HepG2 (cell line): ENCODE data around the gene ACTA2. TPM values are rescaled to one million over a fixed set of nuclear protein-coding genes. Genes with fewer than 3 reads are reported as not detected.

Experiments used
- ATAC-seq: fragments of 200-7000 bp; cut with Tn5 transposase; 3 replicates; pipeline ENCODE4 v1.9.1; 2020; ENCODE audit warnings: mild to moderate bottlenecking, moderate library complexity
- BruUV-seq: library from RNA; stranded (reverse); fragments of 400-500 nt; replicated peaks from 2 replicates; lab custom pipeline; 2021; lab: Mats Ljungman, UMichigan
- CTCF ChIA-PET: fragments of 300-600 bp; formaldehyde crosslinking; extraction: SDS; loops from one replicate; lab custom pipeline; 2021; ENCODE audit warnings: low total read pairs, inconsistent platforms, low intra/inter-chr PET ratio; lab: Yijun Ruan, JAX
- POLR2A ChIA-PET: fragments of 350-600 bp; sonication (Branson Sonifier 250); formaldehyde crosslinking; loops from one replicate; lab custom pipeline; 2020; ENCODE audit warnings: antibody characterized with exemption, inconsistent platforms; lab: Yijun Ruan, JAX
- DNase-seq: peaks from one replicate; pipeline ENCODE4 v3.0.0-alpha.2; 2015; ENCODE audit warnings: low spot score
- FAIRE-seq: peaks from 3 replicates; lab custom pipeline; 2011; peaks lifted over from hg19 to GRCh38; lab: Jason Lieb, UNC
- H2AFZ ChIP-seq: one replicate; pipeline ENCODE4 v1.6.1; 2011; ENCODE audit warnings: low read length, inconsistent platforms
- H3K27ac ChIP-seq: fragments of 300-600 bp; 3 replicates; pipeline ENCODE4 v1.8.0; 2011; ENCODE audit warnings: mixed run types, mild to moderate bottlenecking, mixed read lengths, low read length, inconsistent platforms; ENCODE audit not compliant: insufficient read depth; ENCODE audit errors: extremely low read length
- H3K27me3 ChIP-seq, 2 experiments: fragments of 200-600 bp in 1 of 2; 2 replicates in 1 of 2; 3 replicates in 1 of 2; pipeline versions ENCODE4 v1.6.0 to v1.8.0; 2011; ENCODE audit warnings: low read length in 2 of 2, mild to moderate bottlenecking in 2 of 2, moderate library complexity in 2 of 2, inconsistent platforms in 1 of 2; ENCODE audit not compliant: insufficient read depth in 2 of 2, control insufficient read depth in 1 of 2
- H3K36me3 ChIP-seq, 2 experiments: fragments of 200-600 bp in 1 of 2; replicated peaks in 1 of 2; 2 replicates in 1 of 2; 3 replicates in 1 of 2; pipeline versions ENCODE4 v1.5.1 to v1.8.0; 2011; ENCODE audit warnings: low read length in 2 of 2, inconsistent platforms in 1 of 2; ENCODE audit not compliant: insufficient read depth in 2 of 2, control insufficient read depth in 1 of 2
- H3K4me1 ChIP-seq: 2 replicates; pipeline ENCODE4 v1.5.1; 2012; ENCODE audit warnings: low read length, inconsistent platforms; ENCODE audit not compliant: insufficient read depth
- H3K4me2 ChIP-seq: 2 replicates; pipeline ENCODE4 v1.6.0; 2011; ENCODE audit warnings: low read depth, low read length, inconsistent platforms
- H3K4me3 ChIP-seq, 3 experiments: fragments of 200-600 bp in 1 of 3; sonication (generic), shearing (Covaris generic) in 1 of 3; replicated peaks in 1 of 3; 2 replicates each; pipeline ENCODE4 v1.5.1; 2011 to 2016; ENCODE audit warnings: low read length in 3 of 3, inconsistent platforms in 2 of 3, low read depth in 2 of 3, mild to moderate bottlenecking in 2 of 3, control low read depth in 1 of 3, mixed read lengths in 1 of 3; ENCODE audit not compliant: insufficient read depth in 1 of 3
- H3K79me2 ChIP-seq: one replicate; pipeline ENCODE4 v1.6.1; 2011; ENCODE audit warnings: low read length, inconsistent platforms; ENCODE audit not compliant: insufficient read depth
- H3K9ac ChIP-seq: 2 replicates; pipeline ENCODE4 v1.6.0; 2011; ENCODE audit warnings: mild to moderate bottlenecking, low read depth, low read length, inconsistent platforms; ENCODE audit not compliant: insufficient read depth
- H3K9me3 ChIP-seq: 2 replicates; pipeline ENCODE4 v1.5.1; 2012; ENCODE audit warnings: mild to moderate bottlenecking, low read length
- H4K20me1 ChIP-seq: 2 replicates; pipeline ENCODE4 v1.6.0; 2011; ENCODE audit warnings: inconsistent platforms, mild to moderate bottlenecking, low read length, moderate library complexity; ENCODE audit not compliant: insufficient read depth
- AGO1 ChIP-seq: fragments of 200-400 bp; formaldehyde crosslinking; IDR thresholded peaks from 2 replicates; pipeline ENCODE4 v1.6.1; 2017; ENCODE audit warnings: mild to moderate bottlenecking, low read depth, low read length, moderate library complexity; ENCODE audit not compliant: poor library complexity, severe bottlenecking
- BRCA1 ChIP-seq: sonication (generic); formaldehyde crosslinking; IDR thresholded peaks from 2 replicates; pipeline ENCODE4 v1.4.0; 2020; ENCODE audit warnings: missing genetic modification reagents
- CCDC6 ChIP-seq: sonication (generic); formaldehyde crosslinking; IDR thresholded peaks from 2 replicates; pipeline ENCODE4 v1.8.1; 2022; ENCODE audit warnings: mild to moderate bottlenecking, missing genetic modification reagents, moderate library complexity
- DMTF1 ChIP-seq: sonication (generic); formaldehyde crosslinking; IDR thresholded peaks from 2 replicates; pipeline ENCODE4 v1.4.0; 2020; ENCODE audit warnings: mild to moderate bottlenecking, missing genetic modification reagents
- FOXO1 ChIP-seq: sonication (generic); formaldehyde crosslinking; IDR thresholded peaks from 2 replicates; pipeline ENCODE4 v1.4.0; 2020; ENCODE audit warnings: missing genetic modification reagents
- KAT8 ChIP-seq: IDR thresholded peaks from 2 replicates; pipeline ENCODE4 v1.6.1; 2016; ENCODE audit warnings: missing genetic modification reagents, missing compliant biosample characterization
- MLLT10 ChIP-seq: sonication (generic); formaldehyde crosslinking; IDR thresholded peaks from 2 replicates; pipeline ENCODE4 v1.4.0; 2020; ENCODE audit warnings: missing genetic modification reagents
- NFE2 ChIP-seq: sonication (generic); formaldehyde crosslinking; IDR thresholded peaks from 2 replicates; pipeline ENCODE4 v1.4.0; 2020; ENCODE audit warnings: missing genetic modification reagents
- NFIC ChIP-seq: IDR thresholded peaks from 2 replicates; pipeline ENCODE4 v1.6.1; 2012; ENCODE audit warnings: mild to moderate bottlenecking, low read length, inconsistent platforms
- SMC3 ChIP-seq: IDR thresholded peaks from 2 replicates; pipeline ENCODE4 v1.6.1; 2011; ENCODE audit warnings: low read length, improper control_type of control experiment
- ZKSCAN5 ChIP-seq: sonication (generic); formaldehyde crosslinking; IDR thresholded peaks from 2 replicates; pipeline ENCODE4 v1.5.1; 2020; ENCODE audit warnings: mild to moderate bottlenecking, missing genetic modification reagents
- ZNF274 ChIP-seq: sonication (generic); formaldehyde crosslinking; IDR thresholded peaks from 2 replicates; pipeline ENCODE4 v1.5.1; 2020; ENCODE audit warnings: mild to moderate bottlenecking, missing genetic modification reagents
- ZNF503 ChIP-seq: sonication (generic); formaldehyde crosslinking; IDR thresholded peaks from 2 replicates; pipeline ENCODE4 v1.4.0; 2020; ENCODE audit warnings: missing genetic modification reagents
- ZNF543 ChIP-seq: sonication (generic); formaldehyde crosslinking; IDR thresholded peaks from 2 replicates; pipeline ENCODE4 v1.4.0; 2020; ENCODE audit warnings: mild to moderate bottlenecking, missing genetic modification reagents
- ZNF75D ChIP-seq: sonication (generic); formaldehyde crosslinking; IDR thresholded peaks from 2 replicates; pipeline ENCODE4 v1.8.1; 2023; ENCODE audit warnings: missing genetic modification reagents, mild to moderate bottlenecking, borderline replicate concordance
- WGBS: methylation state at CpG from one replicate; pipeline ENCODE4 v1.1.6; 2017; ENCODE audit warnings: low lambda C conversion rate; 5-methylcytosine and 5-hydroxymethylcytosine counted together
- in situ Hi-C: cut with HindIII; loops from 2 replicates; pipeline ENCODE4 v1.10.0; 2017; ENCODE audit warnings: low pct_unique_long_range_greater_than_20kb; ENCODE audit not compliant: extremely low pct_ligation_motif_present
- intact Hi-C: fragments of 100-400 bp; cut with micrococcal nuclease; formaldehyde crosslinking; loops from one replicate; pipeline ENCODE4 v1.10.0; 2022; ENCODE audit not compliant: unreplicated experiment
- polyA plus RNA-seq, 8 experiments: library from polyadenylated mRNA; depleted of rRNA in 3 of 8; stranded (reverse) in 7 of 8; unstranded in 1 of 8; fragments of >200 nt; fragmentation: Illumina TruSeq in 4 of 8; extraction: Trizol in 4 of 8; gene quantifications; 2 replicates each; pipeline versions ENCODE4 v1.2.1 to v1.2.3, GENCODE V29; 2011 to 2016; ENCODE audit warnings: low read depth in 4 of 8, missing spikeins in 1 of 8, mixed read lengths in 1 of 8; ENCODE audit not compliant: insufficient read depth in 1 of 8
- total RNA-seq, 5 experiments: library from RNA; depleted of rRNA; stranded (reverse); fragments of >200 nt; fragmentation: Illumina TruSeq; extraction: Trizol; gene quantifications; 2 replicates each; pipeline ENCODE4 v1.2.3, GENCODE V29; 2016; ENCODE audit warnings: low read depth in 1 of 5
- TF ChIP-seq, protein P1 (sequence below): sonication (generic); formaldehyde crosslinking; conservative IDR thresholded peaks from 2 replicates; pipeline ENCODE4 v1.4.0; 2020; ENCODE audit warnings: missing genetic modification reagents
- TF ChIP-seq, protein P2 (sequence below): fragments of 450-650 bp; IDR thresholded peaks from 2 replicates; pipeline ENCODE4 v1.6.1; 2017

The ACTA2 gene
- total and polyA plus RNA-seq, 2 of the 13 experiments (the other 11 are each of a cell fraction or from before 2014, with no cell fraction given), result 21.8 to 59.9 TPM

- TF ChIP-seq DMTF1 (CRISPR knock-in tag), result no peak
- no peak for TF ChIP-seq SMC3
- no peak for TF ChIP-seq AGO1
- TF ChIP-seq MLLT10 (CRISPR knock-in tag), result no peak
- TF ChIP-seq CCDC6 (CRISPR knock-in tag), result no peak
- no peak for TF ChIP-seq ZNF543
- no peak for TF ChIP-seq NFE2 (CRISPR knock-in tag)
- TF ChIP-seq, protein P1, sequence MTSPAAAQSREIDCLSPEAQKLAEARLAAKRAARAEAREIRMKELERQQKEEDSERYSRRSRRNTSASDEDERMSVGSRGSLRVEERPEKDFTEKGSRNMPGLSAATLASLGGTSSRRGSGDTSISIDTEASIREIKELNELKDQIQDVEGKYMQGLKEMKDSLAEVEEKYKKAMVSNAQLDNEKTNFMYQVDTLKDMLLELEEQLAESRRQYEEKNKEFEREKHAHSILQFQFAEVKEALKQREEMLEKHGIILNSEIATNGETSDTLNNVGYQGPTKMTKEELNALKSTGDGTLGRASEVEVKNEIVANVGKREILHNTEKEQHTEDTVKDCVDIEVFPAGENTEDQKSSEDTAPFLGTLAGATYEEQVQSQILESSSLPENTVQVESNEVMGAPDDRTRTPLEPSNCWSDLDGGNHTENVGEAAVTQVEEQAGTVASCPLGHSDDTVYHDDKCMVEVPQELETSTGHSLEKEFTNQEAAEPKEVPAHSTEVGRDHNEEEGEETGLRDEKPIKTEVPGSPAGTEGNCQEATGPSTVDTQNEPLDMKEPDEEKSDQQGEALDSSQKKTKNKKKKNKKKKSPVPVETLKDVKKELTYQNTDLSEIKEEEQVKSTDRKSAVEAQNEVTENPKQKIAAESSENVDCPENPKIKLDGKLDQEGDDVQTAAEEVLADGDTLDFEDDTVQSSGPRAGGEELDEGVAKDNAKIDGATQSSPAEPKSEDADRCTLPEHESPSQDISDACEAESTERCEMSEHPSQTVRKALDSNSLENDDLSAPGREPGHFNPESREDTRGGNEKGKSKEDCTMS (CRISPR knock-in tag), result no peak
- TF ChIP-seq ZNF274 (CRISPR knock-in tag), result no peak
Observed at GRCh38 chr10:88984525-88984924, 32.0 kb upstream of the ACTA2 start (continued).

DNA sequence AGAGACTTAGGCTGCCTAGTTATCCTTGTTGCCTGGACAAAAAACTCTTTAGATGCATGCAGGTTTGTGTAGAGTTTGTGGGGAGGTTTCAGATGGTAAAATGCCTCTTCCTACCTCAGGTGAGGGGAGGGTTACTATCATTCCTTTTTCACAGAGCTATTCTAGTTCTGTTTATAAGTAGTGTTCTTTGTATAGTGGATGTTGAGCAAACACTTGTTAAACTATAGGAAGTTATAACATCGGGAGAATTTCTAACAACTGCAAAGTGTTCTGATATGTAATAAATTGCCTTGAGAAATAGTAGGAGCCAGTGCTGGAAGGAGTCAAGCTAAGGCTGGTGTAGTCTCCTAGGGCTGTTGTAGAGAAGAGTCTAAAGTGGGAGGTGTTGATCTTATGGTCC is 31.4 kb upstream of the ACTA2 start:
- CTCF ChIA-PET, result no interaction called here
- intact Hi-C loops (no loop called here), in situ Hi-C loops (no loop called here)
- H3K4me3 ChIP-seq, result no peak overlapping the region
- no peak overlapping the region for H3K4me2 ChIP-seq
- peaks cover 2% of the 10 kb centered on the region for H3K79me2 ChIP-seq
- H3K4me1 ChIP-seq, result peaks cover 25% of the 10 kb centered on the region
- POLR2A ChIA-PET, result no interaction called here
- no peak overlapping the region for H2AFZ ChIP-seq
- H3K9me3 ChIP-seq, result 0 out of 2 replicates have a peak, but pooled peaks cover 4% of the 10 kb centered on the region
- 94% methylated on average over 1 of the region's 1 CpG for WGBS
- no peak for ATAC-seq
- DNase-seq, result no peak
- H3K36me3 ChIP-seq, result no peaks in the 10 kb centered on the region
- H4K20me1 ChIP-seq, result no peaks in the 10 kb centered on the region
- H3K9ac ChIP-seq, result no peak overlapping the region
- no peaks in the 10 kb centered on the region for H3K27me3 ChIP-seq
- no peak for FAIRE-seq
- TF ChIP-seq ZNF75D (CRISPR knock-in tag), result no peak
- TF ChIP-seq, protein P2, sequence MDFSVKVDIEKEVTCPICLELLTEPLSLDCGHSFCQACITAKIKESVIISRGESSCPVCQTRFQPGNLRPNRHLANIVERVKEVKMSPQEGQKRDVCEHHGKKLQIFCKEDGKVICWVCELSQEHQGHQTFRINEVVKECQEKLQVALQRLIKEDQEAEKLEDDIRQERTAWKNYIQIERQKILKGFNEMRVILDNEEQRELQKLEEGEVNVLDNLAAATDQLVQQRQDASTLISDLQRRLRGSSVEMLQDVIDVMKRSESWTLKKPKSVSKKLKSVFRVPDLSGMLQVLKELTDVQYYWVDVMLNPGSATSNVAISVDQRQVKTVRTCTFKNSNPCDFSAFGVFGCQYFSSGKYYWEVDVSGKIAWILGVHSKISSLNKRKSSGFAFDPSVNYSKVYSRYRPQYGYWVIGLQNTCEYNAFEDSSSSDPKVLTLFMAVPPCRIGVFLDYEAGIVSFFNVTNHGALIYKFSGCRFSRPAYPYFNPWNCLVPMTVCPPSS, result no peak
- no peak for TF ChIP-seq BRCA1
- no peak for TF ChIP-seq FOXO1 (CRISPR knock-in tag)
- no peak for TF ChIP-seq ZNF503 (CRISPR knock-in tag)
- no peak for TF ChIP-seq ZKSCAN5 (CRISPR knock-in tag)
- no peak for TF ChIP-seq KAT8 (CRISPR knock-in tag)
- no peak for TF ChIP-seq NFIC
- no peak overlapping the region for H3K27ac ChIP-seq
- no TSS peak for BruUV-seq
